Thymus (tissue), 11 donors: Measurements from ENCODE around the gene TTC39C. TPM values are rescaled to one million over a fixed set of nuclear protein-coding genes. Genes with fewer than 3 reads are reported as not detected.
A peak's percentile ranks its signal among the peaks of the same experiment; 100 is the strongest.
"Not testable (repeated sequence)": the region's sequence is repeated elsewhere in the genome, so short reads cannot be mapped to it uniquely, and the experiment has no call there.

Experiments used
- DNase-seq, 9 donors: peaks; one replicate each; pipeline ENCODE4 v3.0.0-alpha.2; 2013; ENCODE audit warnings: low spot score in 9 of 9, low read depth in 6 of 9, missing footprints in 1 of 9
- H3K27ac ChIP-seq, 2 donors: one replicate each; pipeline ENCODE4 v1.5.1; 2013; ENCODE audit warnings: control low read depth in 1 of 2, low read depth in 1 of 2, low read length in 1 of 2, mild to moderate bottlenecking in 1 of 2, moderate library complexity in 1 of 2
- H3K27me3 ChIP-seq, 2 donors: one replicate each; pipeline ENCODE4 v1.5.1; 2013; ENCODE audit warnings: low read length in 1 of 2; ENCODE audit not compliant: control insufficient read depth in 2 of 2, insufficient read depth in 1 of 2
- H3K36me3 ChIP-seq, 2 donors: one replicate each; pipeline ENCODE4 v1.5.1; 2013; ENCODE audit warnings: low read length in 1 of 2, mild to moderate bottlenecking in 1 of 2, moderate library complexity in 1 of 2; ENCODE audit not compliant: control insufficient read depth in 2 of 2, insufficient read depth in 2 of 2
- H3K4me1 ChIP-seq, 2 donors: one replicate each; pipeline ENCODE4 v1.5.1; 2013; ENCODE audit warnings: low read length in 2 of 2; ENCODE audit not compliant: control insufficient read depth in 2 of 2, insufficient read depth in 2 of 2
- H3K4me3 ChIP-seq, 2 donors: one replicate each; pipeline ENCODE4 v1.5.1; 2013; ENCODE audit warnings: low read length in 2 of 2, control low read depth in 1 of 2, mild to moderate bottlenecking in 1 of 2
- H3K9me3 ChIP-seq, 2 donors: one replicate each; pipeline ENCODE4 v1.5.1; 2013; ENCODE audit warnings: low read length in 1 of 2, mild to moderate bottlenecking in 1 of 2; ENCODE audit not compliant: control insufficient read depth in 2 of 2, insufficient read depth in 1 of 2
- WGBS: extraction: QIAGEN DNeasy Blood & Tissue Kit; methylation state at CpG from one replicate; pipeline ENCODE4 v1.1.7; 2013; 5-methylcytosine and 5-hydroxymethylcytosine counted together
- polyA plus RNA-seq: library from polyadenylated mRNA; stranded (reverse); fragments of 200-250 nt; gene quantifications from one replicate; pipeline ENCODE4 v1.2.3, GENCODE V29; 2013
- total RNA-seq: library from RNA; stranded (reverse); fragments of 120-200 nt; gene quantifications from one replicate; pipeline ENCODE4 v1.2.4, GENCODE V29; 2013
- donor health status: healthy.

The TTC39C gene
- total and polyA plus RNA-seq, 2 donors = 28.0 to 33.7 TPM

DNA sequence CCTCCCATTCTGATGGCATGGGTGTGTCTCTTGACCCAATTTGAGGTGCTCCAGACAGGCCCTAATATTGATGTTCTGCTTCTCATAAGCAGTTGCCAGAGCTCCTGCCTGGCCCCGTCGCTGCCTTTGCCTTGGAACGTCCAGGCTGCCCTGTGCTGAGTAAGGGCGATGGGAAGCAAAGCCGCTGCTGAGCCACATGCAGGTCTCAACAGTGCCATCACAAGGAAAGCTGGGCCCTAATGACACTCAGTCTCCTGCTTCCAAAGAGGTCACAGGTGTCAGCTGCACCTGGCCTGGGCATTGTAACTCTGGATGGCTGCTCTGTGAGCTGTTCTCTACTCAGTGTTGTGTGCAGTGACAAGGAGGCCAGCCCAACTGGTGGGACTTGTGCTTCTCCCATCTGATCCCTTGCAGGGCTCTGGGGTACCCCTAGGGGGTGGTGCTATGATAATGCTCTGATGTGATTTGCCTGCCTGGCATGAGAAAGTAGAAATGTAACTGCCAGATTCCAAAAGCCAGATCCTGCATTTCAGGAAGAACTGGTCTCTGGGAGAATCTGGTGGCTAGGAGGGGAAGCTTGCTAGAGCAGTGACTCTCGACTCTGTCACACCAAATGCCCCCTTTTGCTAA lies 8.7 kb downstream of the TTC39C start:
- H3K27me3 ChIP-seq = no peaks in the 10 kb centered on the region
- no peak overlapping the region for H3K4me3 ChIP-seq
- H3K9me3 ChIP-seq = no peaks in the 10 kb centered on the region
- no peak overlapping the region for H3K27ac ChIP-seq
- 98% methylated on average over 6 of the region's 6 CpGs for WGBS
- peaks cover 48 to 64% of the 10 kb centered on the region in 2 donors for H3K4me1 ChIP-seq
- H3K36me3 ChIP-seq = peaks cover 0 to 10% of the 10 kb centered on the region in 2 donors
- peak in 1 of 9 donors; percentile 57 for DNase-seq

DNA sequence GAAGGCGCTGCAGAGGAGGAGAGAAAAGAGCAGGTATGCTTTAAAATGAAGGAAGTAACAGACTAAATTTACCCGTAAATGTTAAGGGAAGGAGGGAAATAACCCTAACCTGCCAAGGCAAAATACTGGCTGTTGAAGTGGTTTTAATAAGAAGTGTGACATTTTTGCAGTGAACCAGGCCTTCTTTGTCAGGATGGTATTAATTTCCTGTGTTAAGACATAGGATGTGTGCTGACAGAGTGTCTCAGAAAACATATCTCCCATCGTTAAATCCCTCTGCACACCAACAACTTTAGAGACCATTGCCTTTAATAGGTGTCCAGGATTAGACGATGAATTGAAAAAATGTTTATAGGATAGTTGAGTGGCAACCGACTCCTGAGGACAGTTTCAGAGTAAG lies 9.9 kb downstream of the TTC39C start:
- Histone ChIP-seq H3K27me3 (no peaks in the 10 kb centered on the region), H3K27ac (no peak overlapping the region), H3K36me3 (peaks cover 0 to 10% of the 10 kb centered on the region in 2 donors), H3K9me3 (no peaks in the 10 kb centered on the region), H3K4me1 (peaks cover 38 to 54% of the 10 kb centered on the region in 2 donors), H3K4me3 (no peak overlapping the region)
- DNase-seq = no peak
- WGBS = 85% methylated on average over 5 of the region's 5 CpGs

DNA sequence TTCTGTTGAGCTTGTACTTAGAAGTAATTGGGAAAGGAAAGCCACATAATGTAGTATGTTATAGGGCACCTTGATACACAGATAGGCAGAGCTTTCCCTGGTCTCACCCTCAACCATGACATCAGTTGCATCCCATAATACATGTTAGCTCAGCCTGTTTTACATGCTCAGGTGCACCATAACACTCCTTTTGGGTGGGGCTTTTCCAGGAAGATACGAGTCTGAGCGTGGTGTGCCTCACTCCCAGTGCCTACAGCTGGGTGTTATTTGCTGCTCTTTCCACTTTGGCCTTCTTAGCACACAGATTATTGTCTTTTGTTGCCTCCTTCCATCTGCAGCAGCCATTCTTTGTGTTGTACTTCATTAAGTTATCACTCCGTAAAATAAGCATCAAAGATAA lies 11.9 kb downstream of the TTC39C start:
- Histone ChIP-seq H3K4me1 (peaks cover 26 to 36% of the 10 kb centered on the region in 2 donors), H3K27ac (no peak overlapping the region), H3K4me3 (no peak overlapping the region), H3K27me3 (no peaks in the 10 kb centered on the region), H3K9me3 (no peaks in the 10 kb centered on the region), H3K36me3 (peaks cover 0 to 10% of the 10 kb centered on the region in 2 donors)
- no peak for DNase-seq
- 91% methylated on average over 3 of the region's 3 CpGs for WGBS

DNA sequence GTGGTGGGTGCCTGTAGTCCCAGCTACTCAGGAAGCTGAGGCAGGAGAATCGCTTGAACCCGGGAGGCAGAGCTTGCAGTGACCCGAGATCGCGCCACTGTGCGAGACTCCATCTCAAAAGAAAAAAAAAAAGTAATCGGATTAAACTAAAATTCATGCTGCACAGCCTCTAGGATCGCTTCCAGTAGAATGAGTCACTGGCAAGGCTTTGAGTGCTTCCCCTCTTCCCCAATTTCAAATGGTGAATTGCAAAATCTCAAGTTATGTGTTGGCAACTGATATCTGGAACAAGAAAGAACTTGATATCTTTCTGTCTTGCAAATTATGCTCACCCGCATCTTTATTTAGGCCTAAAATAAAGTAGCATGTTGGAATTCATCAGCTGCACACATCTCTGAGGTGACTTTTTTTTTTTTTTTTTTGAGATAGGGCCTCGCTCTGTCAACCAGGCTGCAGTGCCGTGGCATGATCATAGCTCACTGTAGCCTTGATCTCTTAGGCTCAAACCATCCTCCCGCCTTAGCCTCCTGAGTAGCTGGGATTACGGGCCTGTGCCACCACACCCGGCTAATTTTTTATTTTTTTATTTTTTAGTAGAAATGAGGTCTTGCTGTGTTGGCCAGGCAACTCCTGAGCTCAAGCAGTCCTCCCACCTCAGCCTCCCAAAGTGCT lies 12.7 kb downstream of the TTC39C start:
- Histone ChIP-seq H3K9me3 (no peaks in the 10 kb centered on the region), H3K4me3 (no peak overlapping the region), H3K36me3 (peaks cover 0 to 9% of the 10 kb centered on the region in 2 donors), H3K27ac (no peak overlapping the region), H3K27me3 (no peaks in the 10 kb centered on the region), H3K4me1 (peaks cover 19 to 32% of the 10 kb centered on the region in 2 donors)
- DNase-seq = no peak
- WGBS = 88% methylated on average over 14 of the region's 14 CpGs

DNA sequence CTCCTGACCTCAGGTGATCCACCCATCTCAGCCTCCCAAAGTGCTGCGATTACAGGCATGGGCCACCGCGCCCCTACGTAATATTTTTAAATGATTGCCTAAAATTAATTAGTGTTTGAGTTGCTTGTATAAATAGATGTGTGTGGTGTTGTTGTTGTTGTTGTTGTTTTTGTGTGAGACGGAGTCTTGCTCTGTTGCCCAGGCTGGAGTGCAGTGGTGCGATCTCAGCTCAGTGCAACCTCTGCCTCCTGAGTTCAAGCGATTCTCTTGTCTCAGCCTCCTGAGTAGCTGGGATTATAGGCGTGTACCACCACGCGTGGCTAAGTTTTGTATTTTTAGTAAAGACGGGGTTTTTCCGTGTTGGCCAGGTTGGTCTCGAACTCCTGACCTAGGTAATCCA lies 14.4 kb downstream of the TTC39C start:
- WGBS = 98% methylated on average over 13 of the region's 13 CpGs
- H3K4me3 ChIP-seq, H3K9me3 ChIP-seq, H3K27ac ChIP-seq, H3K36me3 ChIP-seq, H3K27me3 ChIP-seq, DNase-seq: not testable (repeated sequence)
- H3K4me1 ChIP-seq = peaks cover 6 to 18% of the 10 kb centered on the region in 2 donors

DNA sequence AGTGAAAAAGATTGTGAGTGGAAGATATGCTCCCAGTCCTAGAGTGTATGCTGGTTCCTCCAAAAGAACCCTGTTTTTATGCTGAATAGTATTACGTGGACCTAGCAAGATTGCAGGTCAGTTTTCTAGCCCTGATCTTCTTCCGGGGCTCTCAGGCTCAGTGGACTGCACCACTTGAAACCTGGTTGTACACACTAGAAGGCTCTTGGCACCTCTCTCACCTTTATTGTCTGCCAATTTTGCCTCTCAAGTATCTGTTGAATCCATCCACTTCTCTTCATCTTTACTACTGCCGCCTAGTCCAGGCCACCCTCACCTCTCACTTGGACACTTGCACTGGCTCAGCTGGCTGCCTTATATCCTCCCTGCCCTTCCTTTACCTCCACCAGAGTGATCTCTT lies 16.8 kb downstream of the TTC39C start:
- H3K4me1 ChIP-seq = peaks cover under 1 to 10% of the 10 kb centered on the region in 2 donors
- H3K36me3 ChIP-seq = no peaks in the 10 kb centered on the region
- H3K9me3 ChIP-seq = no peaks in the 10 kb centered on the region
- no peak overlapping the region for H3K27ac ChIP-seq
- no peaks in the 10 kb centered on the region for H3K27me3 ChIP-seq
- H3K4me3 ChIP-seq = no peak overlapping the region
- DNase-seq = no peak
- 98% methylated on average over 3 of the region's 3 CpGs for WGBS

DNA sequence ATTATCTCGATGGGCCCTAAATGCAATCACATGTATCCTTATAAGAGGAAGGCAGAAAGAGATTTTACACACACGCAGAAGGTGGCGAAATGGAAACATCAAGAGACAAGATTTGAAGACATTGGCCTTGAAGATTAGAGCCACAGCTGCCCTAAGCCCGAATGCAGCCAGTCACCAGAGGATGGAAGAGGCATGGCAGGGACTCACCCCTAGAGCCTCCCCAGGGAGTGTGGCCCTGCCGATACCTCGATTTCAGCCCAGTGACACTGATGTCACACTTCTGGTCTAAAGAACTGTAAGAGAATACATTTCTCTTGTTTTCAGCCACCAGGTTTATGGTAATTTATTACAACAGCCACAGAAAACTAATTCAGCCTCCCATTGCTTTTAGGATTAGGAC lies 17.4 kb downstream of the TTC39C start:
- no peaks in the 10 kb centered on the region for H3K27me3 ChIP-seq
- H3K4me1 ChIP-seq = peaks cover 0 to 7% of the 10 kb centered on the region in 2 donors
- no peak for DNase-seq
- H3K36me3 ChIP-seq = no peaks in the 10 kb centered on the region
- no peaks in the 10 kb centered on the region for H3K9me3 ChIP-seq
- no peak overlapping the region for H3K4me3 ChIP-seq
- WGBS = 96% methylated on average over 6 of the region's 6 CpGs
- no peak overlapping the region for H3K27ac ChIP-seq

DNA sequence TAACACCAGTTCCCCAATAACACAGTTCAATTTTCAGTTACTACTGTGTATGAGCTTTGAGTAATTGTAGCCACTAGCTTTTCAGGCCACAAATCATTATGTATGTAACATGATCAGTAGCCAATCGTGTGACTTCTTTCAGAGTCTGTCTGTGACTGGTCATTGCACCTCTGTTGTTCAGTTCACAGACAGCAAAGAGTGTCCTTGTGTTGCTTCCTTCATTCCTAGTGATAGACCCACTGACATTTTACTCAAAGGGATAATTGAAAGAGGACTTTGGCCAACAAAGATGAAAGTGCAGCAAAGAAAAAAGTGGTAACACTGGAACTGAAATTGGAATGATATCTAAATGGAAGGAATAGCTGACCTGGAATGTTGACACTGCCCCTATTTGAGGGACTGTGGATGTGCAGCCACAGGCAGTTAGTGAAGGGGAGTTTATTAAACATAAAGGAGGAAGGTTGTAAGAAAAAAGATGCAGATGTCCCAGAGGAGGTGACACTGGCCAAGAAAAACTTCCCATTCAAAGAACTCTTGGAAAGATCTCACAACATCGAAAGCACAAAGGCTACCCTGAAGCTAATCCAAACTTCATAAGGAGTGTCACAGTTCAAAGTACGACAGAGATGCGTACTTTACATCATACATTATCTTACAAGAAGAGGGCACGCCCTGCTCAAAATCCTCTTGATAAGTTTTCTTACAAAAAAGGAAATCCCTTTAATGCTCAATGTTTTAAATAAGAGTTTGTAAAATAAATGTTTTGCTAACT lies 19.3 kb downstream of the TTC39C start:
- H3K4me3 ChIP-seq = no peak overlapping the region
- no peak overlapping the region for H3K27ac ChIP-seq
- H3K27me3 ChIP-seq = no peaks in the 10 kb centered on the region
- no peaks in the 10 kb centered on the region for H3K9me3 ChIP-seq
- DNase-seq = no peak
- peaks cover 0 to 6% of the 10 kb centered on the region in 2 donors for H3K4me1 ChIP-seq
- no peaks in the 10 kb centered on the region for H3K36me3 ChIP-seq
- WGBS = 95% methylated on average over 5 of the region's 5 CpGs

DNA sequence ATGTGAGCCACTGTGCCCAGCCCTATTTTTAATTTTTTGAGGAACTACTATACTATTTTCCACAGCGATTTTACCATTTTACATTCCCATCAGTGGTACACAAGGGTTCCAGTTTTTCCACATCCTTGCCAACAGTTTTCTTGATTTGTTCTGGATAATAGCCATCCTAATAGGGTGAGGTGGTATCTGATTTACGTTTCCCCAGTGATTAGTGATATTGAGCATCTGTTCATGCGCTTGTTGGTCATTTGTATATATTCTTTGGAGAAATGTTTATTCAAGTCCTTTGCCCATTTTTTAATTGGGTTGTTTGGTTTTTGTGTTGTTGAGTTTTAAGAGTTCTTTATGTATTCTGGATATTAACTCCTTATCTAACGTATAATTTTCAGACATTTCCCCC lies 20.8 kb downstream of the TTC39C start:
- H3K4me3 ChIP-seq = no peak overlapping the region
- no peaks in the 10 kb centered on the region for H3K36me3 ChIP-seq
- H3K4me1 ChIP-seq = peaks cover 0 to 6% of the 10 kb centered on the region in 2 donors
- no peak for DNase-seq
- no peaks in the 10 kb centered on the region for H3K9me3 ChIP-seq
- 97% methylated on average over 4 of the region's 4 CpGs for WGBS
- no peak overlapping the region for H3K27ac ChIP-seq
- no peaks in the 10 kb centered on the region for H3K27me3 ChIP-seq
